Activated CD8-positive, alpha-beta memory T cell treated with anti-CD3 and anti-CD28 coated beads, Interleukin-2, amount 10 ng/mL, durations not matched to agents 7 days and 5 days (primary cell): ENCODE data around the gene ASB13. TPM values are rescaled to one million over a fixed set of nuclear protein-coding genes. Genes with fewer than 3 reads are reported as not detected.

Experiments
- ATAC-seq: fragments of 150-1000 bp; cut with Tn5 transposase; one replicate; pipeline ENCODE4 v1.10.0; 2021; ENCODE audit warnings: moderate library complexity
- CTCF ChIA-PET: fragments of 350-600 bp; sonication (Branson Sonifier 250); formaldehyde crosslinking; loops from one replicate; lab custom pipeline; 2021; ENCODE audit warnings: antibody characterized with exemption; lab: Charles Lee
- DNase-seq: peaks from one replicate; pipeline ENCODE4 v3.0.0-alpha.2; 2020
- H3K27ac Mint-ChIP-seq: one replicate; pipeline ENCODE4 v1.8.0; 2021; ENCODE audit warnings: mild to moderate bottlenecking, mixed read lengths
- H3K27me3 Mint-ChIP-seq: one replicate; pipeline ENCODE4 v1.8.0; 2021; ENCODE audit warnings: mixed read lengths
- H3K36me3 Mint-ChIP-seq: one replicate; pipeline ENCODE4 v1.8.0; 2021; ENCODE audit warnings: mild to moderate bottlenecking, mixed read lengths
- H3K4me1 Mint-ChIP-seq: one replicate; pipeline ENCODE4 v1.8.0; 2021; ENCODE audit warnings: mixed read lengths
- H3K4me3 Mint-ChIP-seq: one replicate; pipeline ENCODE4 v1.8.0; 2021; ENCODE audit warnings: mild to moderate bottlenecking, moderate library complexity, mixed read lengths
- H3K9me3 Mint-ChIP-seq: one replicate; pipeline ENCODE4 v1.8.0; 2022; ENCODE audit warnings: low read depth, mixed read lengths
- total RNA-seq, 2 experiments: library from RNA; stranded (reverse); gene quantifications; one replicate each; pipeline ENCODE4 v1.2.3, GENCODE V29; 2021

ASB13 gene
- total RNA-seq, 2 experiments from 2014 or later, result 4.4 to 8.0 TPM

- CTCF ChIA-PET, result interaction anchor here (1.4 kb wide), 1 partner anchor 32 kb away, joined by 4 read pairs; no protein-coding TSS in a partner anchor
Measured at GRCh38 chr10:5591336-5591824, 75.0 kb downstream of the ASB13 start.

GRCh38 chr10:5590816-5591215 lies 75.6 kb downstream of the ASB13 start:
- H3K9me3 Mint-ChIP-seq, result no peaks in the 10 kb centered on the region
- H3K27ac Mint-ChIP-seq, result no peak overlapping the region
- DNase-seq, result no peak
- peaks cover under 1% of the 10 kb centered on the region for H3K4me1 Mint-ChIP-seq
- H3K36me3 Mint-ChIP-seq, result no peaks in the 10 kb centered on the region
- CTCF ChIA-PET, result no interaction called here
- no peak overlapping the region for H3K4me3 Mint-ChIP-seq
- H3K27me3 Mint-ChIP-seq, result peaks cover 37% of the 10 kb centered on the region
- ATAC-seq, result no peak

More at GRCh38 chr10:5591336-5591824, 75.0 kb downstream of the ASB13 start:
- DNase-seq (no peak), ATAC-seq (no peak)
- Mint-ChIP-seq H3K4me3 (no peak overlapping the region), H3K9me3 (no peaks in the 10 kb centered on the region), H3K4me1 (peaks cover 4% of the 10 kb centered on the region), H3K27ac (no peak overlapping the region), H3K36me3 (no peaks in the 10 kb centered on the region), H3K27me3 (peaks cover 34% of the 10 kb centered on the region)

DNA sequence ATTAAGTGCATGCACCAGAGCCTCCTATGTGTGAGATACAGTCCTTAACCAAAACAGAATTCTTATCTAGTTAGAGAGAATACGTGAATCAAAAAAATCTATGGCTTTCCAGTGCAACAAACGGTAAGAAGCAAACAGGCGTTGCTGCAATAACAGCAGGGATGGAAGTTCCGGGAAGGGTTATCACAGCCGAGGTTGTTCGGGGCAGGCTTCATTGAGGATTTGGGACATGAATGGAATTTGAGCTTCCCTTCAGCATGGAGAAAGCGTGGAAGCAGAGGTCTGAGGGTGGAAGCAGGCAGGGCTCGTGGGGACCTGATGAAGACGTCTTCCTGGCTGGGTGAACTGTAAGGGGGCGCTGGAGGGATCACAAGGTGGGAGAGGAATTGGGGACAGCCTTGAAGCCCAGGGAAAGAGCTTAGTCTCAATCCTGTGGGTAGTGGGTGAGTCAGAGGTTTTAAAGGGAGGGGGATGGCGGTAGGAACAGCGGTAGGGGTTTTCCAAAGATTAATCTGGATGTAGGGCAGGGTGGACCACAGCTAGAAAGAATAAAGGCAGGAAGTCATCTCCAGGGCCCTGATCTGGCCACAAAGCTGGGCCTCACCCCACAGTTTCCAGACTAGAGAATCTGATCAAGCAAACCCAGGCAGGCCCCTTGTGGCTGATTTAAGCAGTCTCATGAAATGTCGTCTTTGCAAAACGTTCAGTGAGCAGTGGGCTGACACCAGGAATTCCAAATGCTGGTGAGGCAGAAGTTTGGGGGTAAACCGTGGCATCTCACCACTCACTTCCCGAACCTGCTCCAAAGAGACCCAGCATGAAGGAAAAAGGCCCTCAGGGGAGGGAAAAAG lies 76.5 kb downstream of the ASB13 start:
- H3K36me3 Mint-ChIP-seq, result no peaks in the 10 kb centered on the region
- peaks cover 37% of the 10 kb centered on the region for H3K27me3 Mint-ChIP-seq
- CTCF ChIA-PET, result interaction anchor here (1.0 kb wide), 1 partner anchor 33 kb away, joined by 4 read pairs; no protein-coding TSS in a partner anchor
- DNase-seq (no peak), ATAC-seq (no peak)
- H3K4me3 Mint-ChIP-seq, result no peak overlapping the region
- H3K4me1 Mint-ChIP-seq, result no peaks in the 10 kb centered on the region
- no peaks in the 10 kb centered on the region for H3K9me3 Mint-ChIP-seq
- H3K27ac Mint-ChIP-seq, result no peak overlapping the region

DNA sequence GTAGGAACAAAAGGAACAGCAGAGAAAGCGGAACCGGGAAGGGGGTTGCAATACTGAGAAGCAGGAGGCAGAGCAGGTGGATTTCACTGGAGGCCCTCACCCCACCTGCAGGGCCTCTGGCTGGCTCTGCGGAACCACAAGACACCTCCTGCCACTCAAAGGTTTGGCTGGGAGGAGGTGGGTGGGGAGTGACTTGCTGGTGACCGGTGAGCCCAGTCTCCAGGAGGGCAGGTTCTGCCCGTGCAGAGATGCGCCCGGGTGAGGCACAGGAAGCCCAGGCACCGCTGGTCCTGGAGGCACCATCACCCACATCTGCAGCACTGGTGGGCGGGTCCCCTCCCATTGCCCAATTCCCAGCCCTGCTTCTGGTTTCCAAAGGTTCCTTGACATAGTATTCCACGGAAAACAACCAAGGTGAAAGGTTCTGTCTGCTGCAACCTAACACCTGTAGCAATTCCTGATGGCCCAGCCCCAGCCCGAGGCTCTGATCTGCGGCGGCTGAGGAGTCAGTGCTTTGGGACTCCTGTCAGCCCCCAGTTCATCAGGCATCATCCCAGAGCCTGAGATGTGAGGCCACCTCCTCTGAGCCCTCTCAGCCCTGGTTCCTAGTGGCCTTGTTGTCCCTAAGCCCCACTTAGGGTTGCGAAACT lies 77.3 kb downstream of the ASB13 start:
- no peaks in the 10 kb centered on the region for H3K4me1 Mint-ChIP-seq
- no peak overlapping the region for H3K4me3 Mint-ChIP-seq
- CTCF ChIA-PET, result interaction anchor here (1.0 kb wide), 1 partner anchor 34 kb away, joined by 4 read pairs; no protein-coding TSS in a partner anchor
- DNase-seq (no peak), ATAC-seq (no peak)
- H3K27ac Mint-ChIP-seq, result no peak overlapping the region
- H3K36me3 Mint-ChIP-seq, result no peaks in the 10 kb centered on the region
- no peaks in the 10 kb centered on the region for H3K9me3 Mint-ChIP-seq
- peaks cover 35% of the 10 kb centered on the region for H3K27me3 Mint-ChIP-seq

Other genes starting within 250 kb of the ASB13 start
- not detected for gene CALML5, start 167.0 kb downstream of the ASB13 start, total RNA-seq
- not detected for gene CALML3, start 141.6 kb downstream of the ASB13 start, total RNA-seq
- 10 to 100 TPM; 52.0 to 56.0 TPM for gene TASOR2, start 18.2 kb upstream of the ASB13 start, total RNA-seq
- gene GDI2, start 146.8 kb upstream of the ASB13 start, total RNA-seq, result 100 to 1,000 TPM; 196 to 263 TPM
- gene ANKRD16, start 223.3 kb upstream of the ASB13 start, total RNA-seq, result 1 to 10 TPM; 4.6 to 4.7 TPM
- 10 to 100 TPM; 55.1 to 66.3 TPM for gene FBH1, start 223.6 kb upstream of the ASB13 start, total RNA-seq